Kidney (tissue), 14 donors: ENCODE measurements around the gene IRF6. TPM values are rescaled to one million over a fixed set of nuclear protein-coding genes. Genes with fewer than 3 reads are reported as not detected.

Experiments
- DNase-seq, 5 donors: peaks; one replicate each; pipeline ENCODE4 v3.0.0-alpha.2; 2013 to 2020
- FAIRE-seq: peaks from 2 replicates; lab custom pipeline; 2012; peaks lifted over from hg19 to GRCh38; lab: Jason Lieb, UNC
- H3K27ac ChIP-seq, 2 donors: one replicate each; pipeline ENCODE4 v1.7.0; 2013; ENCODE audit warnings: low read depth in 2 of 2, low read length in 2 of 2, inconsistent platforms in 1 of 2
- H3K27me3 ChIP-seq: one replicate; pipeline ENCODE4 v1.7.1; 2013; ENCODE audit warnings: low read length, inconsistent platforms; ENCODE audit not compliant: control insufficient read depth, insufficient read depth
- H3K36me3 ChIP-seq, 3 donors: one replicate each; pipeline versions ENCODE4 v1.7.0 to v1.7.1; 2013; ENCODE audit warnings: low read length in 3 of 3, control low read depth in 1 of 3, inconsistent platforms in 1 of 3; ENCODE audit not compliant: insufficient read depth in 3 of 3, control insufficient read depth in 2 of 3
- H3K4me1 ChIP-seq, 3 donors: one replicate each; pipeline versions ENCODE4 v1.7.0 to v1.7.1; 2013; ENCODE audit warnings: low read length in 3 of 3, inconsistent platforms in 1 of 3, low read depth in 1 of 3; ENCODE audit not compliant: control insufficient read depth in 2 of 3, insufficient read depth in 2 of 3
- H3K4me3 ChIP-seq, 3 donors: one replicate each; pipeline versions ENCODE4 v1.7.0 to v1.8.1; 2013; ENCODE audit warnings: low read length in 3 of 3, control low read depth in 1 of 3, inconsistent platforms in 1 of 3
- H3K9ac ChIP-seq, 3 donors: one replicate each; pipeline versions ENCODE4 v1.7.0 to v1.7.1; 2013; ENCODE audit warnings: low read length in 3 of 3, control low read depth in 1 of 3, inconsistent platforms in 1 of 3
- H3K9me3 ChIP-seq, 3 donors: one replicate each; pipeline versions ENCODE4 v1.7.0 to v1.7.1; 2013; ENCODE audit warnings: low read length in 3 of 3, control low read depth in 1 of 3, inconsistent platforms in 1 of 3; ENCODE audit not compliant: control insufficient read depth in 2 of 3, insufficient read depth in 1 of 3
- CTCF ChIP-seq: IDR thresholded peaks from 3 replicates; pipeline ENCODE4 v1.5.1; 2012; ENCODE audit warnings: mild to moderate bottlenecking, moderate library complexity, borderline replicate concordance; ENCODE audit not compliant: insufficient read depth; ENCODE audit errors: extremely low read depth
- intact Hi-C: fragments of 100-400 bp; cut with DNase I; formaldehyde crosslinking; loops from one replicate; pipeline ENCODE4 v1.11.1; 2022
- polyA plus RNA-seq: library from polyadenylated mRNA; stranded (reverse); fragments of 350-450 nt; fragmentation: Illumina TruSeq; extraction: RNeasy Lipid Tissue Mini Kit (QIAGEN cat#74804); gene quantifications from one replicate; pipeline ENCODE4 v1.2.3, GENCODE V29; 2014; ENCODE audit warnings: low read depth, low replicate concordance; ENCODE audit not compliant: insufficient read depth
- total RNA-seq: library from RNA; stranded (reverse); fragmentation: NEBNext Ultra II Directional; extraction: Animal tissue kit (Norgen Biotek cat#: 25700); gene quantifications from one replicate; pipeline ENCODE4 v1.2.1, GENCODE V29; 2021
- donor health status: control.
- donor health status: control.
- donor health status: control.
- donor health status: control.
- donor health status: control.
- donor health status: DM: yes; HTN: yes; CAD: no.
- donor health status: Normal renal cell carcinoma (clear cell type).

The IRF6 gene
- total and polyA plus RNA-seq, 2 donors from 2014 or later, result 24.0 to 37.1 TPM

DNA sequence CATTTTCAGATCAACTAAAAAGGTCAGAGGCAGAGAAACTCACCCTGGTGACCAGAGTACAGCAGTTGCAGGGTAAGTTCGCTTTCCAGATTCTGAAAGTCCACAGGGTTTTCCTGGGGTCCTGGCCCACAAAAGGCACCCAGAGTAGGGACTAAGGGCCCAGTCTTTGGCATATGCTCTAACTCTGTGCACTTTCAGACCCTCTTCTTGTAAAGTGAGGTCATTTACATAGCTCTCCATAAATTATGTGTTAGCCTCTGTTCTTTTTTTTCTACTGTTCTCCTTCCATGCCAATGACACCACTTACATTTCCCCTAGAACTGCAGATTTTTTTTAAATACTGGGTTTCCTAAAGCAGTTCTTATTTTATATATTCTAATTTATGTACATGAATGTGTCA, 27.8 kb downstream of the IRF6 start:
- Histone ChIP-seq H3K27me3 (no peaks in the 10 kb centered on the region), H3K4me1 (peaks cover 0 to 13% (median 7%) of the 10 kb centered on the region in 3 donors), H3K27ac (no peak overlapping the region), H3K36me3 (no peaks in the 10 kb centered on the region), H3K9ac (no peak overlapping the region), H3K4me3 (no peak overlapping the region), H3K9me3 (no peaks in the 10 kb centered on the region)
- intact Hi-C loops, result no loop called here
- no peak for TF ChIP-seq CTCF
- no peak for FAIRE-seq
- no peak for DNase-seq

DNA sequence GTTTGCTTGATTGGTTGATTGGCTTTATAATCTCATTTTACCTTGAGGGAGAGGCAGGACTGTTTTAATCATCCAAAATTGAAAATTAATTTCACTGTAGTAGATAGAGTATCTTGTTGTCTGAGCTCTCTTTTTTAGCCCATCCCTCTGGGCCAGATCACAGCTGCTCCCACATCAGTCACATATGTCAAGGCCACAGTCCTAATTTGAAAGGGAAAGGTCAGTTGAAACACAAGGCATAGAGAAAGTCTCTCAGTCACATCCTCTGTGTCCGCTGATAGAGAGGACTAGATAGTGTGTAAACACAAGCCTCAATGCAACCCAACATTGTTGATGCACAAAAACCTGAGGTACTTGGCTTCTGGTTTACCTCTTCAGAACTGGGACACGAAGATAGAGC, 28.4 kb downstream of the IRF6 start:
- Histone ChIP-seq H3K4me3 (no peak overlapping the region), H3K4me1 (peaks cover 0 to 10% (median 3%) of the 10 kb centered on the region in 3 donors), H3K27me3 (no peaks in the 10 kb centered on the region), H3K27ac (no peak overlapping the region), H3K9ac (no peak overlapping the region), H3K36me3 (no peaks in the 10 kb centered on the region), H3K9me3 (no peaks in the 10 kb centered on the region)
- FAIRE-seq (no peak), DNase-seq (no peak)
- intact Hi-C loops, result no loop called here
- TF ChIP-seq CTCF, result no peak

DNA sequence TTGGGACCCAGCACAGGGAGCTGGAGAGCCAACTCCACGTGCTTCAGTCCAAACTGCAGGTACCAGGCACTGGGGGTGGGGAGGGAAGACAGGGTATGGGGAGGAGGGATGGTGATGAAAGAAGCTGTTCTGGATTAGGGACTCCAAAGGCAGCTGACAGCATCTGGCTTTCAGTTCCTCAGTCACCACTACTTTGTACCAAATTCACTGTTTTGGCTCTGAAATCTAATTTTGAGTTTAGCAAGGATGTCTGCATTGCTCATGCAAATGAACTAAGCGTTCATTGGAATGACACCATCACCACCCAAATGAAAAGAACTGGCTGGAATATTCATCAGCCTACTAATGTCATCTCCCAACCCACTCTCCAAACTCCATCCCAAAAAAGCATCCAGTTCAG, 30.3 kb downstream of the IRF6 start:
- intact Hi-C loops, result no loop called here
- H3K9me3 ChIP-seq, result no peaks in the 10 kb centered on the region
- H3K4me3 ChIP-seq, result no peak overlapping the region
- H3K27ac ChIP-seq, result no peak overlapping the region
- FAIRE-seq (no peak), DNase-seq (no peak)
- no peaks in the 10 kb centered on the region for H3K36me3 ChIP-seq
- H3K4me1 ChIP-seq, result peaks cover 3 to 9% (median 7%) of the 10 kb centered on the region in 3 donors
- no peak for TF ChIP-seq CTCF
- H3K9ac ChIP-seq, result no peak overlapping the region
- H3K27me3 ChIP-seq, result no peaks in the 10 kb centered on the region

GRCh38 chr1:209774592-209774991, 31.4 kb downstream of the IRF6 start:
- peaks cover 0 to 12% (median 3%) of the 10 kb centered on the region in 3 donors for H3K4me1 ChIP-seq
- no peak overlapping the region for H3K9ac ChIP-seq
- no peak overlapping the region for H3K4me3 ChIP-seq
- TF ChIP-seq CTCF, result no peak
- no peaks in the 10 kb centered on the region for H3K27me3 ChIP-seq
- no peaks in the 10 kb centered on the region for H3K36me3 ChIP-seq
- intact Hi-C loops, result no loop called here
- FAIRE-seq (no peak), DNase-seq (no peak)
- no peaks in the 10 kb centered on the region for H3K9me3 ChIP-seq
- no peak overlapping the region for H3K27ac ChIP-seq
